Measurements from ENCODE around the gene FAM136A. TPM values are rescaled to one million over a fixed set of nuclear protein-coding genes. Genes with fewer than 3 reads are reported as not detected.

Gene FAM136A
- total and polyA plus RNA-seq, 12 donors, result 12.0 to 46.2 (median 24.3) TPM

GRCh38 chr2:70261501-70261900, 40.4 kb downstream of the FAM136A start:
- Histone ChIP-seq H3K27ac (no peak overlapping the region), H3K27me3 (no peaks in the 10 kb centered on the region), H3K4me1 (replicated peaks in 1 of 2) (peaks cover 11 to 35% of the 10 kb centered on the region in 2 donors), H3K9me3 (replicated peaks in 1 of 3) (no peaks in the 10 kb centered on the region), H3K36me3 (replicated peaks in 1 of 2) (peaks cover 0 to 25% of the 10 kb centered on the region in 2 donors), H3K4me3 (no peak overlapping the region)
- no peak for TF ChIP-seq CTCF (IDR thresholded peaks at IDR 0.05)
- TF ChIP-seq POLR2A (IDR thresholded peaks at IDR 0.05), result no peak
- WGBS, 4 donors, result 81 to 94% (median 92%) methylated on average over 1 of the region's 1 CpG
- DNase-seq, result no peak
- intact Hi-C loops (cut with DNase I), result no loop called here

DNA sequence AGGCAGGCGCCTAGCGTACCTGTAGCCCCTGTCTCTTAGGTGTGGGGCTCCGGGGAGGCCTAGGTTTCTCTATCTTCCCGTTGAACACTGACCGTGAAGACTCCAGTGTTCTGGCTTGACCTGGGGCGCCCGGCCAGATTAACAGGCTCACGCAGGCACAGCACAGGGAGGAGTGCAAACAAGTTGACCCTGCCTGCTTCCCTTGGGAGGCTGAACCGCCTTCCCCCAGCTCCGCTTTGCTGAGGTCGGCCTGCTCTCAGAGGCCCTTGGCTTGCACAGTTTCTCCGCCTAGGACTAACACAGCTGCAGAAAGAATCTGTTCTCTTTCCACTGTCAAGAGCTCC, 43.4 kb downstream of the FAM136A start:
- Histone ChIP-seq H3K4me1 (replicated peaks in 1 of 2) (peaks cover 11 to 35% of the 10 kb centered on the region in 2 donors), H3K27me3 (no peaks in the 10 kb centered on the region), H3K4me3 (peak overlapping the region in 3 of 4 donors; percentile 62 to 98 (median 75)), H3K27ac (peak overlapping the region in 4 of 5 donors; percentile 78 to 94 (median 84)), H3K9me3 (replicated peaks in 1 of 3) (no peaks in the 10 kb centered on the region), H3K36me3 (replicated peaks in 1 of 2) (peaks cover 0 to 8% of the 10 kb centered on the region in 2 donors)
- no peak for TF ChIP-seq CTCF (IDR thresholded peaks at IDR 0.05)
- WGBS, 4 donors, result 0 to 7% (median 3%) methylated on average over 3 to 12 of the region's 12 CpGs
- intact Hi-C loops (cut with DNase I), result no loop called here
- DNase-seq, result peak; percentile 50 to 86 (median 82)

GRCh38 chr2:70255637-70256314, 46.1 kb downstream of the FAM136A start:
- intact Hi-C loops (cut with DNase I), result no loop called here
- TF ChIP-seq CTCF (IDR thresholded peaks at IDR 0.05) (no peak), POLR2A (IDR thresholded peaks at IDR 0.05) (no peak)
- no peaks in the 10 kb centered on the region for H3K9me3 ChIP-seq (replicated peaks in 1 of 3)
- 84 to 88% (median 88%) methylated on average over 8 of the region's 8 CpGs for WGBS, 4 donors
- H3K36me3 ChIP-seq (replicated peaks in 1 of 2), result no peaks in the 10 kb centered on the region
- no peaks in the 10 kb centered on the region for H3K27me3 ChIP-seq
- H3K4me3 ChIP-seq, result no peak overlapping the region
- H3K4me1 ChIP-seq (replicated peaks in 1 of 2), result peaks cover 11 to 22% of the 10 kb centered on the region in 2 donors
- no peak overlapping the region for H3K27ac ChIP-seq
- DNase-seq, result no peak

- Histone ChIP-seq H3K4me1 (replicated peaks in 1 of 2) (peaks cover 10 to 21% of the 10 kb centered on the region in 2 donors), H3K36me3 (replicated peaks in 1 of 2) (no peaks in the 10 kb centered on the region), H3K27me3 (no peaks in the 10 kb centered on the region), H3K9me3 (replicated peaks in 1 of 3) (no peaks in the 10 kb centered on the region), H3K27ac (no peak overlapping the region), H3K4me3 (no peak overlapping the region)
- TF ChIP-seq POLR2A (IDR thresholded peaks at IDR 0.05) (no peak), CTCF (IDR thresholded peaks at IDR 0.05) (no peak)
- DNase-seq, result no peak
- intact Hi-C loops (cut with DNase I), result no loop called here
- 82 to 86% (median 85%) methylated on average over 16 of the region's 16 CpGs for WGBS, 4 donors
Measured at GRCh38 chr2:70250434-70250833, 51.4 kb downstream of the FAM136A start.
